Ramos (cell line): ENCODE measurements around the gene SLC30A4.

ENCODE experiments used
- in situ Hi-C: fragments of 300-500 bp; cut with MboI; formaldehyde crosslinking; loops from one replicate; pipeline ENCODE4 v1.14.3; 2022; ENCODE audit warnings: low sequenced_read_pairs; ENCODE audit not compliant: unreplicated experiment

SLC30A4 gene

GRCh38 chr15:45456212-45457106 lies 66.1 kb downstream of the SLC30A4 start:
- in situ Hi-C loops: no loop called here

- in situ Hi-C loops: loop anchor here (5.0 kb wide), 1 partner anchor 167 kb away; no protein-coding TSS in a partner anchor
These were observed 67.7 kb downstream of the SLC30A4 start for GRCh38 chr15:45454814-45455213.

- in situ Hi-C loops: loop anchor here (5.0 kb wide), 1 partner anchor 171 kb away; no protein-coding TSS in a partner anchor
These were observed 71.3 kb downstream of the SLC30A4 start for GRCh38 chr15:45451265-45451664.

GRCh38 chr15:45449916-45450867 lies 72.4 kb downstream of the SLC30A4 start:
- in situ Hi-C loops: loop anchor here (5.0 kb wide), 1 partner anchor 172 kb away; no protein-coding TSS in a partner anchor

GRCh38 chr15:45449395-45449794 lies 73.2 kb downstream of the SLC30A4 start:
- in situ Hi-C loops: no loop called here

- in situ Hi-C loops: no loop called here
These were observed 74.3 kb downstream of the SLC30A4 start for GRCh38 chr15:45448066-45448915.

- in situ Hi-C loops: no loop called here
These were observed 78.9 kb downstream of the SLC30A4 start for GRCh38 chr15:45443645-45444044.

- in situ Hi-C loops: no loop called here
These were observed 79.9 kb downstream of the SLC30A4 start for GRCh38 chr15:45442507-45443135.

- in situ Hi-C loops: no loop called here
These were observed 80.9 kb downstream of the SLC30A4 start for GRCh38 chr15:45441686-45442085.

GRCh38 chr15:45441036-45441435 lies 81.5 kb downstream of the SLC30A4 start:
- in situ Hi-C loops: no loop called here

GRCh38 chr15:45439521-45440260 lies 82.9 kb downstream of the SLC30A4 start:
- in situ Hi-C loops: no loop called here

GRCh38 chr15:45435124-45435903 lies 87.2 kb downstream of the SLC30A4 start:
- in situ Hi-C loops: no loop called here

GRCh38 chr15:45434078-45434567 lies 88.4 kb downstream of the SLC30A4 start:
- in situ Hi-C loops: no loop called here

- in situ Hi-C loops: no loop called here
These were observed 91.0 kb downstream of the SLC30A4 start for GRCh38 chr15:45431511-45431910.

- in situ Hi-C loops: no loop called here
These were observed 92.4 kb downstream of the SLC30A4 start for GRCh38 chr15:45429941-45430792.
